ENCODE measurements around the gene LUZP1.
A peak's percentile ranks its signal among the peaks of the same experiment; 100 is the strongest.

Gene LUZP1

GRCh38 chr1:23051290-23051909, 117.3 kb downstream of the LUZP1 start:
- ChIA-PET POLR2A (no interaction called here), CTCF (interaction anchor here (0.7 kb wide), 1 partner anchor 445 kb away, joined by 3 read pairs; no protein-coding TSS in a partner anchor)
- Histone ChIP-seq H3K4me1 (ENCODE audit: control insufficient read depth, insufficient read depth, low read length) (peaks cover 4% of the 10 kb centered on the region; the same call in 1 of the 2 replicates), H3K36me3 (ENCODE audit: control insufficient read depth in 2 of 2, insufficient read depth in 1 of 2, low read length in 2 of 2) (peaks cover 20 to 52% of the 10 kb centered on the region in 2 experiments), H3K9me3 (ENCODE audit: control insufficient read depth, insufficient read depth, low read depth, low read length) (no peaks in the 10 kb centered on the region), H3K27ac (ENCODE audit: extremely low read depth, low read depth, low read length) (no peak overlapping the region), H3K4me3 (ENCODE audit: low read depth, low read length) (no peak overlapping the region)
- TF ChIP-seq ZNF140 (tag by site-specific recombination; IDR thresholded peaks at IDR 0.05) (no peak), ZNF677 (tag by site-specific recombination; IDR thresholded peaks at IDR 0.05) (0 out of 2 replicates have a peak, but pooled peaks have one; percentile 13)

- POLR2A ChIA-PET, result no interaction called here
- Histone ChIP-seq H3K9me3 (ENCODE audit: control insufficient read depth, insufficient read depth, low read depth, low read length) (no peaks in the 10 kb centered on the region), H3K27ac (ENCODE audit: extremely low read depth, low read depth, low read length) (no peak overlapping the region), H3K4me3 (ENCODE audit: low read depth, low read length) (no peak overlapping the region), H3K36me3 (ENCODE audit: control insufficient read depth in 2 of 2, insufficient read depth in 1 of 2, low read length in 2 of 2) (peaks cover 20 to 46% of the 10 kb centered on the region in 2 experiments), H3K4me1 (ENCODE audit: control insufficient read depth, insufficient read depth, low read length) (peaks cover 4% of the 10 kb centered on the region; the same call in 1 of the 2 replicates)
- CTCF ChIA-PET, result interaction anchor here (3.8 kb wide), 1 partner anchor 8 kb away, joined by 15 read pairs; no protein-coding TSS in a partner anchor
- TF ChIP-seq PRDM1 (tag by site-specific recombination; IDR thresholded peaks at IDR 0.05) (peak; percentile 53; the same call in 1 of the 2 replicates), AEBP2 (tag by site-specific recombination; IDR thresholded peaks at IDR 0.05; ENCODE audit: borderline replicate concordance) (no peak)
Observed at GRCh38 chr1:23050201-23050600, 118.5 kb downstream of the LUZP1 start.

DNA sequence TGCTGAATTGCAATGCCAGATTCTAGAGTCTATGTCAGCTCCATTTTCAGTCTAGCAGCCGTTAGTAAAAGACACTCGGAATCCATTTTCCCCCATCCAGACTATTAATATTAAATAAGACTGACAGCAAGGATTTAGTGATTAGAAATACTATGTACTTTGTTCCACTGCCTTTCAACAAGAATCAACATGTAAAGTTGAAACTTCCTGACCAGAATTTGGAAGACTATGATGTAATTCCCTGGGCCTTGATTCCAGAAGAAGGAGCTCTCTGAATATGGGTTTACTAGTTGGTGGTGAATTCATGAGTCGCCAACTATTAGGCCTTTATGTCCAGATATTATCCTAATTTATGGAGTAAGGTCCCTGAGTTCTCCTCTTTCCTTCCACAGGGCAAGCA, 124.6 kb downstream of the LUZP1 start:
- POLR2A ChIA-PET, result no interaction called here
- Histone ChIP-seq H3K4me3 (ENCODE audit: low read depth, low read length) (no peak overlapping the region), H3K27ac (ENCODE audit: extremely low read depth, low read depth, low read length) (no peak overlapping the region), H3K36me3 (ENCODE audit: control insufficient read depth in 2 of 2, insufficient read depth in 1 of 2, low read length in 2 of 2) (peaks cover 0 to 8% of the 10 kb centered on the region in 2 experiments; a peak in 2 of 3 replicates), H3K9me3 (ENCODE audit: control insufficient read depth, insufficient read depth, low read depth, low read length) (no peaks in the 10 kb centered on the region), H3K4me1 (ENCODE audit: control insufficient read depth, insufficient read depth, low read length) (peaks cover 5% of the 10 kb centered on the region)
- TF ChIP-seq ZNF768 (tag by site-specific recombination; IDR thresholded peaks at IDR 0.05) (no peak), ZNF529 (tag by site-specific recombination; IDR thresholded peaks at IDR 0.05; ENCODE audit: insufficient replicate concordance) (no peak), ZNF785 (tag by site-specific recombination; IDR thresholded peaks at IDR 0.05) (no peak), ZNF112 (tag by site-specific recombination; IDR thresholded peaks at IDR 0.05) (no peak), GFI1B (tag by site-specific recombination; IDR thresholded peaks at IDR 0.05) (no peak), ZBTB21 (tag by site-specific recombination; IDR thresholded peaks at IDR 0.05) (no peak), ZNF140 (tag by site-specific recombination; IDR thresholded peaks at IDR 0.05) (no peak), ZNF544 (tag by site-specific recombination; IDR thresholded peaks at IDR 0.05) (no peak), ZNF791 (tag by site-specific recombination; IDR thresholded peaks at IDR 0.05) (no peak), ZNF660 (tag by site-specific recombination; IDR thresholded peaks at IDR 0.05) (no peak), ZNF626 (tag by site-specific recombination; IDR thresholded peaks at IDR 0.05) (no peak), ZNF24 (tag by site-specific recombination; IDR thresholded peaks at IDR 0.05) (no peak), ZEB2 (tag by site-specific recombination; IDR thresholded peaks at IDR 0.05) (no peak)
- TF ChIP-seq, protein P1, sequence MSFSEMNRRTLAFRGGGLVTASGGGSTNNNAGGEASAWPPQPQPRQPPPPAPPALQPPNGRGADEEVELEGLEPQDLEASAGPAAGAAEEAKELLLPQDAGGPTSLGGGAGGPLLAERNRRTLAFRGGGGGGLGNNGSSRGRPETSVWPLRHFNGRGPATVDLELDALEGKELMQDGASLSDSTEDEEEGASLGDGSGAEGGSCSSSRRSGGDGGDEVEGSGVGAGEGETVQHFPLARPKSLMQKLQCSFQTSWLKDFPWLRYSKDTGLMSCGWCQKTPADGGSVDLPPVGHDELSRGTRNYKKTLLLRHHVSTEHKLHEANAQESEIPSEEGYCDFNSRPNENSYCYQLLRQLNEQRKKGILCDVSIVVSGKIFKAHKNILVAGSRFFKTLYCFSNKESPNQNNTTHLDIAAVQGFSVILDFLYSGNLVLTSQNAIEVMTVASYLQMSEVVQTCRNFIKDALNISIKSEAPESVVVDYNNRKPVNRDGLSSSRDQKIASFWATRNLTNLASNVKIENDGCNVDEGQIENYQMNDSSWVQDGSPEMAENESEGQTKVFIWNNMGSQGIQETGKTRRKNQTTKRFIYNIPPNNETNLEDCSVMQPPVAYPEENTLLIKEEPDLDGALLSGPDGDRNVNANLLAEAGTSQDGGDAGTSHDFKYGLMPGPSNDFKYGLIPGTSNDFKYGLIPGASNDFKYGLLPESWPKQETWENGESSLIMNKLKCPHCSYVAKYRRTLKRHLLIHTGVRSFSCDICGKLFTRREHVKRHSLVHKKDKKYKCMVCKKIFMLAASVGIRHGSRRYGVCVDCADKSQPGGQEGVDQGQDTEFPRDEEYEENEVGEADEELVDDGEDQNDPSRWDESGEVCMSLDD (tag by site-specific recombination; IDR thresholded peaks at IDR 0.05), result no peak
- TF ChIP-seq, protein P2, sequence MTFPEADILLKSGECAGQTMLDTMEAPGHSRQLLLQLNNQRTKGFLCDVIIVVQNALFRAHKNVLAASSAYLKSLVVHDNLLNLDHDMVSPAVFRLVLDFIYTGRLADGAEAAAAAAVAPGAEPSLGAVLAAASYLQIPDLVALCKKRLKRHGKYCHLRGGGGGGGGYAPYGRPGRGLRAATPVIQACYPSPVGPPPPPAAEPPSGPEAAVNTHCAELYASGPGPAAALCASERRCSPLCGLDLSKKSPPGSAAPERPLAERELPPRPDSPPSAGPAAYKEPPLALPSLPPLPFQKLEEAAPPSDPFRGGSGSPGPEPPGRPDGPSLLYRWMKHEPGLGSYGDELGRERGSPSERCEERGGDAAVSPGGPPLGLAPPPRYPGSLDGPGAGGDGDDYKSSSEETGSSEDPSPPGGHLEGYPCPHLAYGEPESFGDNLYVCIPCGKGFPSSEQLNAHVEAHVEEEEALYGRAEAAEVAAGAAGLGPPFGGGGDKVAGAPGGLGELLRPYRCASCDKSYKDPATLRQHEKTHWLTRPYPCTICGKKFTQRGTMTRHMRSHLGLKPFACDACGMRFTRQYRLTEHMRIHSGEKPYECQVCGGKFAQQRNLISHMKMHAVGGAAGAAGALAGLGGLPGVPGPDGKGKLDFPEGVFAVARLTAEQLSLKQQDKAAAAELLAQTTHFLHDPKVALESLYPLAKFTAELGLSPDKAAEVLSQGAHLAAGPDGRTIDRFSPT (tag by site-specific recombination; IDR thresholded peaks at IDR 0.05), result no peak
- CTCF ChIA-PET, result interaction anchor here (0.9 to 1.5 kb wide), 2 partner anchors 12 to 55 kb away, joined by 4 read pairs; no protein-coding TSS in a partner anchor
